Stomach (tissue), 9 donors: Measurements from ENCODE around the gene ZBP1. TPM values are rescaled to one million over a fixed set of nuclear protein-coding genes. Genes with fewer than 3 reads are reported as not detected.

Source experiments
- DNase-seq, 2 donors: peaks; one replicate each; pipeline versions ENCODE4 v3.0.0 to v3.0.0-alpha.2; 2013 to 2019
- H3K27ac ChIP-seq, 5 donors: fragments of 200-600 bp in 4 of 5; sonication (generic) in 4 of 5; one replicate each; pipeline ENCODE4 v1.5.1; 2013 to 2019; ENCODE audit warnings: mild to moderate bottlenecking in 1 of 5, moderate library complexity in 1 of 5
- H3K27me3 ChIP-seq, 3 donors: fragments of 200-600 bp; sonication (generic); one replicate each; pipeline ENCODE4 v1.5.1; 2017 to 2019; ENCODE audit warnings: mixed run types in 1 of 3
- H3K36me3 ChIP-seq, 4 donors: fragments of 200-600 bp; sonication (generic); 1 replicate in 3 of 4; 2 replicates in 1 of 4; pipeline ENCODE4 v1.5.1; 2016 to 2019
- H3K4me1 ChIP-seq, 4 donors: fragments of 200-600 bp; sonication (generic); one replicate each; pipeline ENCODE4 v1.5.1; 2016 to 2019
- H3K4me3 ChIP-seq, 4 donors: fragments of 200-600 bp; sonication (generic) in 3 of 4; one replicate each; pipeline ENCODE4 v1.5.1; 2016 to 2019; ENCODE audit warnings: mild to moderate bottlenecking in 1 of 4
- H3K9me3 ChIP-seq, 4 donors: fragments of 200-600 bp; sonication (generic); one replicate each; pipeline ENCODE4 v1.5.1; 2016 to 2019
- CTCF ChIP-seq, 7 experiments: fragments of 450-650 bp in 4 of 7; fragments of 200-600 bp in 3 of 7; sonication (generic) in 3 of 7; IDR thresholded peaks; one replicate each; pipeline ENCODE4 v1.5.1; 2016 to 2019; ENCODE audit warnings: antibody characterized with exemption in 7 of 7, control low read depth in 2 of 7, mild to moderate bottlenecking in 1 of 7
- EP300 ChIP-seq: sonication (generic); formaldehyde crosslinking; IDR thresholded peaks from one replicate; pipeline ENCODE4 v1.6.1; 2017; ENCODE audit warnings: antibody characterized with exemption
- POLR2A ChIP-seq, 4 donors: fragments of 450-650 bp; IDR thresholded peaks; one replicate each; pipeline ENCODE4 v1.6.1; 2016; ENCODE audit warnings: antibody characterized with exemption in 4 of 4, control low read depth in 2 of 4, mild to moderate bottlenecking in 1 of 4, moderate library complexity in 1 of 4
- POLR2AphosphoS5 ChIP-seq, 3 donors: sonication (generic); formaldehyde crosslinking; IDR thresholded peaks; one replicate each; pipeline ENCODE4 v1.6.1; 2016; ENCODE audit warnings: antibody characterized with exemption in 3 of 3
- WGBS, 5 donors: extraction: QIAGEN DNeasy Blood & Tissue Kit in 3 of 5; methylation state at CpG; one replicate each; pipeline versions ENCODE4 v1.1.5 to v1.1.7; 2013 to 2018; 5-methylcytosine and 5-hydroxymethylcytosine counted together
- intact Hi-C: fragments of 100-400 bp; cut with DNase I; formaldehyde crosslinking; loops from one replicate; pipeline ENCODE4 v1.15.1; 2023; ENCODE audit warnings: low total_unique reads
- polyA plus RNA-seq, 3 donors: library from polyadenylated mRNA; stranded (reverse); fragments of 200-250 nt; gene quantifications; one replicate each; pipeline ENCODE4 v1.2.3, GENCODE V29; 2013
- total RNA-seq, 5 donors: library from RNA; depleted of rRNA; stranded (reverse); fragments of >200 nt; gene quantifications; one replicate each; pipeline versions ENCODE4 v1.1.0 to v1.2.3, GENCODE V29; 2014 to 2016
- donor health status: healthy with polysubstance abuse.
- donor health status: Bipolar disorder and iron deficiency.
- donor health status: healthy.

The ZBP1 gene
- total and polyA plus RNA-seq, 8 donors: 0.37 to 0.60 TPM; not detected in 6

- Histone ChIP-seq H3K27ac (no peak overlapping the region), H3K4me3 (no peak overlapping the region), H3K4me1 (no peaks in the 10 kb centered on the region), H3K27me3 (peaks cover 0 to 35% (median 0%) of the 10 kb centered on the region in 3 donors), H3K9me3 (no peaks in the 10 kb centered on the region), H3K36me3 (peaks cover 0 to 3% (median 0%) of the 10 kb centered on the region in 4 donors)
- TF ChIP-seq CTCF (IDR thresholded peaks at IDR 0.05) (no peak), EP300 (no peak), POLR2A (IDR thresholded peaks at IDR 0.05) (no peak), POLR2AphosphoS5 (IDR thresholded peaks at IDR 0.05) (no peak)
- 62 to 81% (median 75%) methylated on average over 16 to 18 of the region's 18 CpGs for WGBS, 5 donors
- DNase-seq: no peak
- intact Hi-C loops: no loop called here
Observed at GRCh38 chr20:57610261-57610952, 9.8 kb downstream of the ZBP1 start.

- Histone ChIP-seq H3K4me3 (no peak overlapping the region), H3K9me3 (no peaks in the 10 kb centered on the region), H3K27ac (no peak overlapping the region), H3K4me1 (no peaks in the 10 kb centered on the region), H3K27me3 (peaks cover 0 to 32% (median 0%) of the 10 kb centered on the region in 3 donors), H3K36me3 (peaks cover 0 to 3% (median 0%) of the 10 kb centered on the region in 4 donors)
- intact Hi-C loops: no loop called here
- 82 to 90% (median 86%) methylated on average over 7 to 8 of the region's 8 CpGs for WGBS, 5 donors
- no peak for TF ChIP-seq EP300
- no peak for TF ChIP-seq POLR2AphosphoS5 (IDR thresholded peaks at IDR 0.05)
- no peak for TF ChIP-seq POLR2A (IDR thresholded peaks at IDR 0.05)
- TF ChIP-seq CTCF (IDR thresholded peaks at IDR 0.05): no peak
- no peak for DNase-seq
Observed at GRCh38 chr20:57609842-57610167, 10.4 kb downstream of the ZBP1 start.

- Histone ChIP-seq H3K9me3 (no peaks in the 10 kb centered on the region), H3K4me3 (no peak overlapping the region), H3K27ac (no peak overlapping the region), H3K4me1 (no peaks in the 10 kb centered on the region), H3K36me3 (peaks cover 0 to 3% (median 0%) of the 10 kb centered on the region in 4 donors), H3K27me3 (peaks cover 0 to 29% (median 3%) of the 10 kb centered on the region in 3 donors)
- intact Hi-C loops: no loop called here
- TF ChIP-seq POLR2A (IDR thresholded peaks at IDR 0.05): no peak
- TF ChIP-seq POLR2AphosphoS5 (IDR thresholded peaks at IDR 0.05): no peak
- TF ChIP-seq CTCF (IDR thresholded peaks at IDR 0.05): no peak
- no peak for TF ChIP-seq EP300
- no peak for DNase-seq
- 68 to 80% (median 72%) methylated on average over 11 to 16 of the region's 16 CpGs for WGBS, 5 donors
Observed at GRCh38 chr20:57609086-57609841, 11.0 kb downstream of the ZBP1 start.

- no peaks in the 10 kb centered on the region for H3K4me1 ChIP-seq
- WGBS, 5 donors: 68 to 86% (median 82%) methylated on average over 7 of the region's 7 CpGs
- no peak for DNase-seq
- TF ChIP-seq POLR2AphosphoS5 (IDR thresholded peaks at IDR 0.05) (no peak), POLR2A (IDR thresholded peaks at IDR 0.05) (no peak), CTCF (IDR thresholded peaks at IDR 0.05) (no peak), EP300 (no peak)
- H3K27ac ChIP-seq: no peak overlapping the region
- H3K4me3 ChIP-seq: no peak overlapping the region
- no peaks in the 10 kb centered on the region for H3K9me3 ChIP-seq
- peaks cover 0 to 29% (median 4%) of the 10 kb centered on the region in 3 donors for H3K27me3 ChIP-seq
- peaks cover 0 to 3% (median 0%) of the 10 kb centered on the region in 4 donors for H3K36me3 ChIP-seq
- intact Hi-C loops: no loop called here
Observed at GRCh38 chr20:57608516-57608915, 11.7 kb downstream of the ZBP1 start.
